Measurements from ENCODE around the gene GLI2.

GLI2 gene

DNA sequence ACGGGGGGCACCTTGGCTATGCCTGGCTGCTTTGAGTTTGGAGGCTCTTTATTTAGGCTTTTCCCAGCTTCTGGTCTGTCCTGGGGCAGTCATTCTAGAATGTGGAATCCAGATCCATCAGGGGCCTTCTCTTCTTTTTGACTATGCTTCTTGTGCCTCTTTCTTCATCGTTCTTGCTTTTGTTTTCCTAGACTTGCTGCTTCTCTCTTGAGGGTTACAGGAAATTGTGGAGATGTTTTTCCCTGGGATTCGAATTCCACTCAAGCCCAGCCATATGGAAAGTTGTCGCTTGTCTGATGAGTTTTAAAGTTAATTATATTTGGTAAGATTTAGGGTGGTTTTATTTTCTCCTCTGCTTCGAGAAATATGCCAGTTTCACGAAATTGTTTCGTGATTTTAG is 2.4 kb downstream of the GLI2 start:
- no peak for DNase-seq (ENCODE audit: low read depth in 2 of 2)

DNA sequence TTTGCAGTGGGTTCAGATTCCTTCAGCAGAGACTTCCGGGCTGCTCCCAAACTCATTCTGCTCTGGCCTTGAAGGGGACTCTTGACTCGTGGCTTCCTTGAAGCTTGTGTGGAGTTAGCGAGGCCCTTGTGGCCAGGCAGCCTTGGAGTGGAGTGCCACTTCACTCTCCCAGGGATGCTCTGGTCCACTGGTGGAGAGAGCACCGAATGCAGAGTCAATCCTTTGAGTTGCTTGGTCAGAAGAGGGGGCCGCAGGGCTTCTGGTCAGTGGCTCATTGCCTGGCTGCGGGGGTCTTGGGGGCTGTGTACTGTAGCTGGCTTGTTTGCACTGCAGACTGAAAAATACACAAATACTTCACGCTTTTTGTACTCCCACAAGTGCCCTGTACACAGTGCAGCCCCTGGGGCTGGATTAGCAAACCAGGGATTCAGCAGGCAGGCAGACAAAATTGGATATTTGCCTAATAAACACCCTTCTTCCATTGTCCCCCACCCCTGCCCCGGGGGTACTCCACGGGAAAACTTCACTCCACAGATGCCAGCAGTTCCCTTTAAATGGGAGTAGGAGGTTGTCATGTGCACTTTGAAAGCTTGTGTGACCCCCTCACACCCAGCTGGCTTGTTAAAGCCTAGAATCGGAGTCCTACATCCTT is 3.2 kb downstream of the GLI2 start:
- no peak for DNase-seq (ENCODE audit: low read depth in 2 of 2)

DNA sequence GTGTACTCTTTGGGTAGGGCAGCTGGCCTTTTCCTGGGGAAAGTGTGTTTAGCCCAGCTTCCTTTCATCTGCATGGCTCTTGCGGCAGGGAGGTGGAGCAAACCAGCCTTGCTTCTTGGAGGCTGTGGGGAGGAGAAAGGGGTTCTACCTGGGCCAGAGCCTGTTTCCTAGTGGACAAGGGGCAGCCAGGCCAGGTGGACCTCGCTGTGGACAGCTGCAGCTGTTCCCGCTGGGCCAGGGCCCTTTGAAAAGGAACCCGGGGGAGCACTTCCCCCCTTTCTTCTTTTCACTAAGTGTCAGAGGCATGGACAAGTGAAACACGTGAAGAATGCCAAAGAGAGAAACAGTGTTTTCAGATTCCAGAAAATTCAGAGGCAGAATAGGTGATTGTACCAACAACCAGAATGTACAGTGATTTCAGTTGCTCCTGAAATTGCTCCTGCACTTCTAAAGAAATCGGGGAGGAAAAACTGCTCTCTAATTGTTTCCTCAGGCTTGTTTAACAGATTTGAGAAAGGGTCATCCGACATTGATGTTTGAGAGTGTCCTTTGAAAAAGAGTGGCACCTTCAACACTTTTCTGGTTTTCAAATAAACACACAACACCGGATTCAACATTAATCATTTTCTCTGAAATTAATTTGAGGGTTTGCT is 3.9 kb downstream of the GLI2 start:
- DNase-seq (ENCODE audit: low read depth in 2 of 2), result no peak

DNA sequence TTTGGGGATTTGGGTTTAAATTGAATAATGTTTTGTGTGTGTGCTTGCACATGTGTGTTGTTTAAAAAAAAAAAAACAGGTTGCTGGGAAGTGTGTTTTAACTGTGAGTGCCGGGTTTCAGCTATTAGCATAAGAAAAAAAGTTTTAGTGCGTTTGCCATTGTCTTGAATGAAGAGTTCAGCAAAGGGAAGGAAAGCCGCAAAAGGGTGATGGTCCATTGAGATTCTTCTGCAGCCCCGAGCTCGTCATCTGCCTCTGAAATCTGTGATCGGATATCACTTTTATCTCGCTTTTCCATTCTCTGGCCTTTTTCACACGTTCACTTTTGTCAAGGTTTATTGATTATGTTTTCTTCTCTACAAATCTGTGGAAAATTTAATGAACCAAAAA is 4.7 kb downstream of the GLI2 start:
- DNase-seq (ENCODE audit: low read depth in 2 of 2), result no peak

DNA sequence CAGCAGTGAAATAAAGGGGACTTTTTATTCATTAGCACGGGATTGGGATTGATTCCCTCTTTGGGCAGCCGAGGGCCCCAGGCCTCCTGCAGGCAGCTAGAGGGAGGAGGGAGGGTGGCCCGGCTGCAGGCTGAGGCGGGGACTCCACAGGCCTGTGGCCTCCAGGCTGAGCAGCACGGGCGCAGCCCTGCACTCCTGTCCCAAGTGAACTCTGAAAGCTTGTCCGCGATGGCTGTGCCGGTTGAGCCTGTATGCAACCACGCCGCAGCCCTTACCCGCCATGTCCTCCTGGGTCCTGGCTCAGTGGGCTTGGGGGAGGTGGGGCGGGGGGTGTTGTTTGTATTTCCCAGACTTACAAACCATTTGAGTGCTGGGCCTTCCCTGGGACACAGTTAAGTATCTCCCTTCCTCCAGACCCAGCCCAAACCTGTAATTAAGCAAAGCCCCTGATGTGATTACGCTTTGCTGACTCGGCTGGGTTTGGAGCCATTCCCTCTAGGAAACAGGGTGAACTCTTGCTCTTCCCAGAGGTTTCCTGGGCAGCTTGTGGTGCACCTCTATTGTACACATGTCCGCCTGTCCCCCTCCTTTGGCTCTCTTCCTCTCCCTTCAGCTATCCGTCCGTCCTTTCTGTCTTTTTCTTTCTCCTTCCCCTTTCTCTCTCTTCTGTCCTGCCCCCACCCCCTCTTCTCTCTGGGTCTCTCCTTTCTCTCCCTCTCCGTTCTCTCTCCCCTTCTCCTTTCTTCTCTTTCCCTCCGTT is 5.3 kb downstream of the GLI2 start:
- DNase-seq (ENCODE audit: low read depth in 2 of 2), result no peak

DNA sequence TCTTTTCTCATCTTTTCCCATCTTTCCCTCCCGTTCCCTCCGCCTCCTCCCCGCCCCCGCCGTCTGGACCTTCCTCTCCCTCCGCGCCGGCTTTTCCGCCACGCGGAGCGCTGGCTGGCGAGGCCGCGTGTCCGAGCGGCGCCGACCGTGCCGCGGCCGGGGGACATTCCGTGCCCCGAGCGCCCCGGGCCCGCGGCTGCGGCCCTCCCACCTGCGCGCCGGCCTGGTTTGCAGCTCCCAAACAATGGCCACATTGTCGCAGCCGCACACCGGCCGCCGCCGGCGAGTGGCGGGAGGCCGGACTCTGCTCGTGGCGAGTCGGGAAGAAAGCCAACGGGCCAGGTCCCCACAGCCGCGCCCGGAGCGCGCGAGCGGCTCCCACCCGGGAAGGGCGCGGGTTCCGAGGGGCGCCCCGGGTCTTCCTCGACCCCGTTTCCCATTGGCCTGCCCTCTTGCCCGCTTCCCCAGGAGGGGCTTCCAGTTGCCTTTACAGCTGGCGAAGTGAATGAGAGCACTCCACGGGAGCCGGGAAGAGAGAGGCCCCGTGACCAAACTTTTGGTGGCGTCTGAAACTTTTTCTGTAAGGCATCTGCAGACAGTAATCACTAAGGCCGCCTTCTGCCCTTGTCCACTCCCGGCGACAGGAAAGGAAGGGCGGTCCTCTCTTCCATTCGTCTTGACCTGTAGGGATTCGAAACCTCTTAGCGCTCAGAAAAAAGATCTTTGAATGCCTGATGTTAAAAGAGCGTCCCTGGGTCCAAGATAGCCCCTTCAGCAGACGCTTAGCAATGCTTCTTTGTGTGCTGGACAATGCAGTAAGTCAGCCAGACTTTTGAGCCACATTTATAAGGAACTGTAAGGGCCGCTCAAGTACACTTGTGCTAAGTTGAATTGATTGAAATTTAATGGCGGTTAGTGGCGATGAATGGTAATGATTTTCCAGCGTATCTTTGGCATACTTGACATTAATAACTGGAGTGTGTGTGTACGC is 6.2 kb downstream of the GLI2 start:
- no peak for DNase-seq (ENCODE audit: low read depth in 2 of 2)

DNA sequence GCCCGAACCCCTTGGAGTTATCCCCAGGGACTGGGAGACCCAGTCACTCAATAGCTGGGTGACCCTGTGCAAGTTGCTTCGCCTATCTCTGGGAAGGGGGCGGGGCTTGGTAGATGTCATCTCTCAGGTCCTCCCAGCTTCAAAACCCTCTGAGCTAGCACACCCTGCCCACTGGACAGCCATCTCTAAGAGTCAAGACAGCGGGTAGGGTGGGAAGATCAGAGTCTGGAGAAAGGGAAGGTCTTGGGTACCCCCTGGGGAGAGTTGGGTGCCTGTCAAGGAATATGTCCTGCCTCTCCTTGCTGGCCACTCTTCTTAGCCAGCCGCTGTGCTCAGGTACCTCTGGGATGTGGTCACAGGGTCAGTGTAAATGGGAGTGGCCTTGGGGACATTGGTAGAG is 8.0 kb downstream of the GLI2 start:
- DNase-seq (ENCODE audit: low read depth in 2 of 2), result no peak

DNA sequence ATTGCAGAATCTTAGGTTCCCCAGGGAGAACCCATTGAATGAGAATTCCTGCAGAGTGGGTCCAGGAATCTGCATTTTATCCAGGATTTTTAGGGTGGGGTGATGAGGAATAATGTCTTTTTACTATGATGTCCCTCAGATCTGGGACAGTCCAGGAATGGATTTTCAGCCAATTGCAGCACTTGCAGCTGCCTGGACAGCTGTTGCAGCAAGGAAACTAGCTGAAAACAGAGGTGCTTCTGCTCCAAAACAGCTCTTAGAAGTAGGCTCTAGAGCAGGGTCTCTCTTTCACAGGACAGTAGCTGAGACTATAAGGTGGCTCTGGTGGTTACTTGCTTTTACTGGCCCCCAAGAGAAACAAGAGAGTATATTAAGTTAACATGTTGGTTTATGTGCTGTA is 9.1 kb downstream of the GLI2 start:
- no peak for DNase-seq (ENCODE audit: low read depth in 2 of 2)

DNA sequence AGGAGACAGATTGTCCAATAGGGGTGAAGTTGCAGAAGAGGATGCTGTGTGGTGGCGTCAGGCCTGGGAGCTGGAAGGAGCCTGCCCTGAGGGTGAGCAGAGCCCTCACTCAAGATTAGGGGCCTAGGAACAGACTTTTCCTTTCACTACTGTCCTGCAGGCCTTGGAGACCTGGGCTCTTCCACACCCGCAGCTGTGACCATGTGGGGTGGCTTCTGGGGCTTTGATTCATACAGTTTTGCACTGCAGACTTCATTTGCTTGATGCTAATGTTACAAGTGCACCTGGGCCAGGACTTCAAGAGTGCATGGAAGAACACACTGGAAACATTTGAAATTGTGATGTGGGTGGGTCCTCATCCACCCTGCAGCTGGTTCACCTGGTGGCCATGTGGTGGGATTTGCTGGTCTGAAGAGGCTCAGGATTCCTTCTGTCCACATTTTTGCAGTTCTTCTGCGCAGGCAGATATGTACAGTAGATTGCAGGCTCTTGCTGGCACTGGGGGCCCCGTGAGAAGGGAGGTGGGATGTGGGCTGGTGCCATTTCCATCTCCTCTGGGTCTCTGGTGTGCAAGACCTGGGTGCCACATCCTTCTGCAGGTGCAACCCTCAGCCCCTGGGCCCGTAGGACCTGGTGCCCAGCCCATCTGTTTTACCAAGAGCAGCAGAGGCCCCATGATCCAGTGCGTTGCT is 9.9 kb downstream of the GLI2 start:
- no peak for DNase-seq (ENCODE audit: low read depth in 2 of 2)

DNA sequence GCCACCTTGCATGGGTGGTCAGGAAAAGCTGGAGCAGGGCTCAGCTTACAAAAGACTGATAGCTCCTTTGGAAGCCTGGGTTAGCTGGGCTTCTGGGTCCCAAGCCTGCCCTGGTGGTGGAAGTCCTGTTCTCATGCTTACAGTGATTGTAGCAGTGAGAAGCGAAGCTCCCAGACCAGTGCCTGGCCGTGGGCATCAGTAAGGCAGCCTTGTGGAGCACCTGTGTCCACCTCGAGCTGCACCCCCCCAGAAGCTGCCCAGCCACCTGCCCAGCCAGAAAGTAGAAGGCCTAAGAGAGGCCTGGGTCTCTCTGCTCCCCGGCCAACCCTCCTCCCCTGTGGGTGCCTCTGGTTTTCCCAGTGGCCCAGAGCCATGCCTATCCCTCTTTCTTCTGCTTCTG is 10.5 kb downstream of the GLI2 start:
- DNase-seq (ENCODE audit: low read depth in 2 of 2), result no peak

DNA sequence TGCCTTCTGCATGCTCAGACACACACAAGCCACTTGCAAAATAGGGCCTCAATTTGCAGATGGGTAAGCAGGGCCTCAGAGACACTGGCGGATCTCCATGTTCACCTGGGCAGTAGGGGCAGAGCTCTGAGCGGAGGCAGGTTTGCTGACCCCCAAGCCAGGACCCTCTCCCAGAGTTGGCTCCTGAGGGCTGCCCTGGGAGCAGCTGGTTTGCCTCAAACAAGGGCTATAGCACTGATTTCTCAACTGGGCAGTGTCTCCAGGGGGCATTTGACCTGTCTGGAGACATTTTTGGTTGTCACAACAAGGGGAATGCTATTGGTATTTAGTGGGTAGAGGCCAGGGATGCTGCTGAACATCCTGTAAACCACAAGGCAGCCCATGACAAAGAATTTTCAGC is 11.6 kb downstream of the GLI2 start:
- DNase-seq (ENCODE audit: low read depth in 2 of 2), result no peak

DNA sequence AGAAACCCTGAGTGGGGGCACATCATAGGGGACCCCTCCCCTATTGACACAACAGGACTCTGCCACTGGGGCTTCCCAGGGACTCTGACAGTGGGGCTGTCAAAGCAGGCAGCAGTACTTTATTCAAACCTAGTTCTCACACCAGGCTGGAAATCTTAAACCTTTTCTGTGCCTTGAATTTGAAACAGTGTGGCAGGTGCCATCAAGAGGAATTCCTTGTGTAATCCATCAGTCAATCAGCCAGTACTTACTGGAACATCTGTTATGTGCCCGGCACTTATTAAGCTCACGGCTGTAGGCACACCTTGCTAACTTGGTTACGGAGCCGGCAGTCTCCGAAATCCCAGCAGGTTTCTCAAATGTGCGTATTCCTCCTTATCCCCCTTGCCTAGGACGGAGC is 12.0 kb downstream of the GLI2 start:
- no peak for DNase-seq (ENCODE audit: low read depth in 2 of 2)

DNA sequence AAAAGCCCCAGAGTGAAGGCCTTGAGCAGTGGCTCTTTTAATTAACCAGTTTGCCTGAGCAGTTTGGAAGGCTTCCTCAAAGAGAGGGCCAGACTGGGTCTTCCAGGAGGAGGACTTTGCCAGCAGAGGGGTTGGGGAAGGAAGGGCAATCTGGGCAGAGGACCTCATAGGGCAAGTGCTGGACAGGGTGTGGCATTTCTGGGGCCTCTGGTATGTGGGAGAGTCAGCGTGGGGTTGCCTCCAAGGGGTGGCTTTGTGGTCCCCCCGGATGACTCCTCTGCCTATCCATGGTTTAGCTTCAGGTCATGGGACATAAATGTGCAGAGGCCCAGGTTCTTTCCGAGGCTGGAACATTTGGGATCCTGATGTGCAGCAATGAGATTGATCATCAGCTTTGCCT is 12.6 kb downstream of the GLI2 start:
- no peak for DNase-seq (ENCODE audit: low read depth in 2 of 2)

DNA sequence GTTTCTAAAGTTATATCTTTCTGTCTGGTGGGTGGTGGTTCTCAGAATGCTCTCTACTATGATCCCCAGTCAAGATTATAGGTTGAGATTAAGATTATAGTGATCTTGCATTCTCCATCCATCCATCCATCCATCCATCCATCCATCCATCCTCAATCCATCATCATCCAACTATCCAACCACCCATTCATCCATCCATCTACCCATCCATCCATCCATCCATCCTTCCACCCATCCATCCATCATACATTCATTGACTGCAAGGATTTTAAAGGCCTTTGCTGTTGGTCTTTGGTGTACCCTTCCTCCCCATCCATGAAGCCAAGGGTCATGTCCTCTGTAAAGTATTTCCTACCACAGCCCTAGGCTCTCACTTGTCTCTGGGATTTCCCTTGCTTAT is 13.1 kb downstream of the GLI2 start:
- no peak for DNase-seq (ENCODE audit: low read depth in 2 of 2)

DNA sequence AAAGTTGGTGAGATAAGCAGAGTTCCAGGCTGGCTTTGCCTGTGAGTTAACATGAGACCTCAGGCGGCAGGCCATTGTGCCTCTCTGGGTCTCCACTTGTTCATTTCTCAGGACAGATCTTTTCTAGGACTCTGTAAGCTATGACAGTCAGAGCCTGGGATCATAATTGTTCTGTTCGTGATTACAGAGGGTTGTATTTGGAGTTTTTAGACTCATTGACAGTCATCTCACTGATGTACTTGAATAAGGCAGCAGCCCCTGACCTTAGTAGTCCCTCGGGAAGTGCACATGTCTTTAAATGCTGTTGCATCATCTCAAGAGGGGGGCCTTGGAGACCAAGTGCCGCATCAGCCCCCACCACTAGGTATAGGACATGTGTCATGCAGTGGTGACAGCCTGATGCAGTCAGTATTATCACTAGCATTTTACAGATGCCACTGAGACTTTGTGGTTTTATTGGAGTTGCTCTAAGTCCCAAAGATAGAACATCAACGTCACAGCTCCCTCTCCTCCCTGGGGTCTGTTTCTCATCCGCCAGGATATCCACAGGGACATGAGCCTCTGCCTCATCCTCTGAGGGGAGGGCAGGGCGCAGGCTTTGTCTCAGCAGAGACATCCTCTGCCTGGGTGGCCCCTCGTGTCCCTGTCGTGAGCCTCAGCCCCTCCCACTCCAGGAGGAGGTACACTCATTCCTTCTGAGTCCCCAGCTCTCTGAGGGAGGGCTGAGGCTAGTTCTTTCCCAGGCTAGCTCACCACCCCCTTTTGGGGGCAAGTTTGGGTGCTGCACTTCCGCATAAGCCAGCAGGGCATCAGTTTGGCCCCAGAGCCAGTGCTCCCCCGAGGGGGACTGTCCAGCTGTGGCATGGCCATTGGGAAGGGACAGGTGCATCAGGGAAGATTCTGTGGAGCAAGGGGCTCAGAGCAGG is 14.1 kb downstream of the GLI2 start:
- DNase-seq (ENCODE audit: low read depth in 2 of 2), result no peak

DNA sequence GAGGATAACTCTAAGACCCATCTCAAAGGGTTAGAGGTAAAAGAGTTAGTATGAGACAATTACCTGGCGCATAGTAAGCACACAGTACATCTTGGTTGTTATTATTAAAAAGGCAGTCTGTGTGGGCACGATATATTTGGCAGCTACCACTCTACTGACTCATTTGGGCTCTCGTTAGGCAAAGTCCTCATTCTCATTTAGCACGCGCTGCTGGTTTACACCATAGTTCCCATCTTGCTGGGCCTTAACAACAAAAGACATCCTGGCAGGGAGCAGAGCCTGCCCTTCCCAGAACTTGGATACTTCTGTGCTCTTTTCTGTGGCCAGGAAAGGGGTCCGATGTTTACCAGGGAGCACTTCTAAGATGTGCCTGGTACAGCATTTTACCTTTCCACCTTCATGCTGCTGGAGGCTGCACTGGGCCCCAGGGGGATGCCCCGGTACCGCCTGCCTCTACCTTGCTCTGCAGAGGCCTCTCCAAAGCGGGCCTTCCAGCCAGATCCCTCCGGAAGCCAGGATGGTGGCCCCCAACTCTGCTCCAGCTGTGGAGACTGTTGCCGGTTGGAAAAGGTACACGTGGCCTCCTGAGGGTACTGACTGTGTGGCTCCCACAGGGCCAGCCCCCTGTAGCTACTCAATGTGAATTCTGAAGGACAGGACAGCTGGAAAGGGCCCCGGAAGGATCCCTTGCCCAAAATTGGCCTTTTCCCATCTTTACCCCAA is 15.0 kb downstream of the GLI2 start:
- DNase-seq (ENCODE audit: low read depth in 2 of 2), result no peak

DNA sequence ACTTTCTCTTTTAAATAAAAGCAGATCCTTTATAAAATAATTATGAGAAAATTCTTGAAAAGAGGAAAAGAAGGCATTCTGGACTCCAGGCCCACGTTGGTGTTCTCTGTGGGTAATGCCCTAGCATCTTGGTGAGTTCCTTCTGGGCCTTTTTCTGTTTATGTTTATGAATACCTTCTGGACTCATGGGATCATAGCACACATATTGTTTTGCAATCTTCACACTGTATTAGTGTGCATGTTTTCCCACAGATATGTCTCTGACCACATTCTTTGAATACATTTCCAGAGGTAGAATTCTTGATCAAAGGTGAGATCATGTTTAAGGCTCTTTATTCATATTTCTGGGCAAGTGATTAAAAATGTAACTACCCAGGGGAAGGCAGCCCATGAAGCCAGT is 15.9 kb downstream of the GLI2 start:
- no peak for DNase-seq (ENCODE audit: low read depth in 2 of 2)

DNA sequence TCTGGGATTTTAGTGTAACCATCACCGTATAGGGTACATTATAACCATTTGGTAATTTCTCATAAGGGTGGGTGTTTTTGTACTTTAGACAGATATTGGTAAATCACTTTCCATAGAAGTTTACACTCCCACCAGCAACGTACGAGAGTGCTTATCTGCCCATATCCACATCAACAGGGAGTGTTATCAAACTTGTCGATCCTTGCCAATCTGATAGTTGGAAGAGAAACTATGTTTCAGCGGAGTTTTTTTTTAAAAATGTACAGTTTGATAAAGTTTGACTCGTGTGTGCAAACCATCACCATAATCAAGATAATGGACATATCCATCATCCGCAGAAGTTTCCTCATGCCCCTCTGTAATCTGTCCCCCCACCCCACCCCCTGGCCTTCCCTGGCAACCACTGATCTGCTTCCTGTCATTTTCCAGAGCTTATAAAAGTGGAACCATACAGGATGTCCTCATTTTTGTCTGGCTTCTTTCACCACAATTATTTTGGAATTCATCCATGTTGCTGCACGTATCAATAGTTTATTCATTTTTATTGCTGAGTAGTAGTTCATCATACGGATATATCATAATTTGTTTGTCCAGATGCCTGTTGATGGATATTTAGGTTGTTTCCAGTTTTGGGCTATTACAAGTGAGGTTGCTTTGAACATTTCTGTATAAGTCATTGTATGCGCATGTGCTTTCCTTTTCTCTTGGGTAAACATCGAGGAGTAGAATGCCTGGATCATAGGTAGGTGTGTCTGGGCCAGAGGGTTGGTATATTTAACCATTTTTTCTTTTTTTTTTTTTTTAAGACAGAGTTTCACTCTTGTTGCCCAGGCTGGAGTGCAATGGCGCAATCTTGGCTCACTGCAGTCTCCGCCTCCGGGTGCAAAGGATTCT is 18.6 kb downstream of the GLI2 start:
- no peak for DNase-seq (ENCODE audit: low read depth in 2 of 2)
